Kidney (tissue), 14 donors: Measurements from ENCODE around the gene XYLB. TPM values are rescaled to one million over a fixed set of nuclear protein-coding genes. Genes with fewer than 3 reads are reported as not detected.

Experiments
- DNase-seq, 5 donors: peaks; one replicate each; pipeline ENCODE4 v3.0.0-alpha.2; 2013 to 2020
- FAIRE-seq: peaks from 2 replicates; lab custom pipeline; 2012; peaks lifted over from hg19 to GRCh38; lab: Jason Lieb, UNC
- H3K27ac ChIP-seq, 2 donors: one replicate each; pipeline ENCODE4 v1.7.0; 2013; ENCODE audit warnings: low read depth in 2 of 2, low read length in 2 of 2, inconsistent platforms in 1 of 2
- H3K27me3 ChIP-seq: one replicate; pipeline ENCODE4 v1.7.1; 2013; ENCODE audit warnings: low read length, inconsistent platforms; ENCODE audit not compliant: control insufficient read depth, insufficient read depth
- H3K36me3 ChIP-seq, 3 donors: one replicate each; pipeline versions ENCODE4 v1.7.0 to v1.7.1; 2013; ENCODE audit warnings: low read length in 3 of 3, control low read depth in 1 of 3, inconsistent platforms in 1 of 3; ENCODE audit not compliant: insufficient read depth in 3 of 3, control insufficient read depth in 2 of 3
- H3K4me1 ChIP-seq, 3 donors: one replicate each; pipeline versions ENCODE4 v1.7.0 to v1.7.1; 2013; ENCODE audit warnings: low read length in 3 of 3, inconsistent platforms in 1 of 3, low read depth in 1 of 3; ENCODE audit not compliant: control insufficient read depth in 2 of 3, insufficient read depth in 2 of 3
- H3K4me3 ChIP-seq, 3 donors: one replicate each; pipeline versions ENCODE4 v1.7.0 to v1.8.1; 2013; ENCODE audit warnings: low read length in 3 of 3, control low read depth in 1 of 3, inconsistent platforms in 1 of 3
- H3K9ac ChIP-seq, 3 donors: one replicate each; pipeline versions ENCODE4 v1.7.0 to v1.7.1; 2013; ENCODE audit warnings: low read length in 3 of 3, control low read depth in 1 of 3, inconsistent platforms in 1 of 3
- H3K9me3 ChIP-seq, 3 donors: one replicate each; pipeline versions ENCODE4 v1.7.0 to v1.7.1; 2013; ENCODE audit warnings: low read length in 3 of 3, control low read depth in 1 of 3, inconsistent platforms in 1 of 3; ENCODE audit not compliant: control insufficient read depth in 2 of 3, insufficient read depth in 1 of 3
- CTCF ChIP-seq: IDR thresholded peaks from 3 replicates; pipeline ENCODE4 v1.5.1; 2012; ENCODE audit warnings: mild to moderate bottlenecking, moderate library complexity, borderline replicate concordance; ENCODE audit not compliant: insufficient read depth; ENCODE audit errors: extremely low read depth
- intact Hi-C: fragments of 100-400 bp; cut with DNase I; formaldehyde crosslinking; loops from one replicate; pipeline ENCODE4 v1.11.1; 2022
- polyA plus RNA-seq: library from polyadenylated mRNA; stranded (reverse); fragments of 350-450 nt; fragmentation: Illumina TruSeq; extraction: RNeasy Lipid Tissue Mini Kit (QIAGEN cat#74804); gene quantifications from one replicate; pipeline ENCODE4 v1.2.3, GENCODE V29; 2014; ENCODE audit warnings: low read depth, low replicate concordance; ENCODE audit not compliant: insufficient read depth
- total RNA-seq: library from RNA; stranded (reverse); fragmentation: NEBNext Ultra II Directional; extraction: Animal tissue kit (Norgen Biotek cat#: 25700); gene quantifications from one replicate; pipeline ENCODE4 v1.2.1, GENCODE V29; 2021
- donor health status: control.
- donor health status: control.
- donor health status: control.
- donor health status: control.
- donor health status: control.
- donor health status: DM: yes; HTN: yes; CAD: no.
- donor health status: Normal renal cell carcinoma (clear cell type).

XYLB gene
- total and polyA plus RNA-seq, 2 donors from 2014 or later, result 6.0 to 7.9 TPM

- no peak for DNase-seq
- Histone ChIP-seq H3K9ac (no peak overlapping the region), H3K36me3 (peaks cover 2 to 55% (median 31%) of the 10 kb centered on the region in 3 donors), H3K9me3 (no peaks in the 10 kb centered on the region), H3K27me3 (no peaks in the 10 kb centered on the region), H3K4me1 (no peaks in the 10 kb centered on the region), H3K27ac (no peak overlapping the region), H3K4me3 (no peak overlapping the region)
- intact Hi-C loops, result no loop called here
- TF ChIP-seq CTCF, result no peak
- no peak for FAIRE-seq
Measured at GRCh38 chr3:38371541-38372213, 25.1 kb downstream of the XYLB start.

GRCh38 chr3:38372214-38372601 lies 25.6 kb downstream of the XYLB start:
- intact Hi-C loops, result no loop called here
- no peaks in the 10 kb centered on the region for H3K4me1 ChIP-seq
- no peak overlapping the region for H3K9ac ChIP-seq
- H3K27ac ChIP-seq, result no peak overlapping the region
- FAIRE-seq, result no peak
- H3K9me3 ChIP-seq, result no peaks in the 10 kb centered on the region
- no peak for TF ChIP-seq CTCF
- H3K4me3 ChIP-seq, result no peak overlapping the region
- peaks cover 2 to 60% (median 29%) of the 10 kb centered on the region in 3 donors for H3K36me3 ChIP-seq
- DNase-seq, result no peak
- H3K27me3 ChIP-seq, result no peaks in the 10 kb centered on the region

- peaks cover 0 to 56% (median 27%) of the 10 kb centered on the region in 3 donors for H3K36me3 ChIP-seq
- no peaks in the 10 kb centered on the region for H3K9me3 ChIP-seq
- H3K9ac ChIP-seq, result no peak overlapping the region
- FAIRE-seq, result no peak
- intact Hi-C loops, result no loop called here
- no peak overlapping the region for H3K4me3 ChIP-seq
- DNase-seq, result no peak
- H3K27ac ChIP-seq, result no peak overlapping the region
- no peaks in the 10 kb centered on the region for H3K27me3 ChIP-seq
- no peak for TF ChIP-seq CTCF
- no peaks in the 10 kb centered on the region for H3K4me1 ChIP-seq
Measured at GRCh38 chr3:38374221-38374620, 27.6 kb downstream of the XYLB start.
